HepG2 (cell line): ENCODE results near the gene GDF15. TPM values are rescaled to one million over a fixed set of nuclear protein-coding genes. Genes with fewer than 3 reads are reported as not detected.

ENCODE experiments used
- CENPT ChIP-seq: sonication (generic); formaldehyde crosslinking; IDR thresholded peaks from 2 replicates; pipeline ENCODE4 v1.8.0; 2022; ENCODE audit warnings: low read depth, mild to moderate bottlenecking, moderate library complexity, missing genetic modification reagents
- TBX3 ChIP-seq: fragments of 450-650 bp; IDR thresholded peaks from 2 replicates; pipeline ENCODE4 v1.6.1; 2017; ENCODE audit warnings: antibody characterized with exemption, mild to moderate bottlenecking, inconsistent platforms, borderline replicate concordance
- ZFY ChIP-seq: sonication (generic); formaldehyde crosslinking; IDR thresholded peaks from 2 replicates; pipeline ENCODE4 v1.4.0; 2020; ENCODE audit warnings: missing genetic modification reagents
- ZNF30 ChIP-seq: sonication (generic); formaldehyde crosslinking; IDR thresholded peaks from 2 replicates; pipeline ENCODE4 v1.5.0; 2020; ENCODE audit warnings: mild to moderate bottlenecking, missing genetic modification reagents
- ZNF343 ChIP-seq: sonication (generic); formaldehyde crosslinking; IDR thresholded peaks from 2 replicates; pipeline ENCODE4 v1.4.0; 2020; ENCODE audit warnings: mild to moderate bottlenecking, missing genetic modification reagents
- polyA plus RNA-seq, 8 experiments: library from polyadenylated mRNA; depleted of rRNA in 3 of 8; stranded (reverse) in 7 of 8; unstranded in 1 of 8; fragments of >200 nt; fragmentation: Illumina TruSeq in 4 of 8; extraction: Trizol in 4 of 8; gene quantifications; 2 replicates each; pipeline versions ENCODE4 v1.2.1 to v1.2.3, GENCODE V29; 2011 to 2016; ENCODE audit warnings: low read depth in 4 of 8, missing spikeins in 1 of 8, mixed read lengths in 1 of 8; ENCODE audit not compliant: insufficient read depth in 1 of 8
- total RNA-seq, 5 experiments: library from RNA; depleted of rRNA; stranded (reverse); fragments of >200 nt; fragmentation: Illumina TruSeq; extraction: Trizol; gene quantifications; 2 replicates each; pipeline ENCODE4 v1.2.3, GENCODE V29; 2016; ENCODE audit warnings: low read depth in 1 of 5
- TF ChIP-seq, protein P1 (sequence below): sonication (generic); formaldehyde crosslinking; IDR thresholded peaks from 2 replicates; pipeline ENCODE4 v1.4.0; 2020; ENCODE audit warnings: missing genetic modification reagents
- TF ChIP-seq, protein P2 (sequence below): sonication (generic); formaldehyde crosslinking; IDR thresholded peaks from 2 replicates; pipeline ENCODE4 v1.5.1; 2020; ENCODE audit warnings: mild to moderate bottlenecking, missing genetic modification reagents, borderline replicate concordance
- TF ChIP-seq, protein P3 (sequence below): sonication (generic); formaldehyde crosslinking; IDR thresholded peaks from 2 replicates; pipeline ENCODE4 v1.4.0; 2020; ENCODE audit warnings: mild to moderate bottlenecking, low read depth, missing genetic modification reagents
- TF ChIP-seq, protein P4 (sequence below): sonication (generic); formaldehyde crosslinking; IDR thresholded peaks from 2 replicates; pipeline ENCODE4 v1.8.1; 2023; ENCODE audit warnings: mild to moderate bottlenecking, missing genetic modification reagents, borderline replicate concordance
- TF ChIP-seq, protein P5 (sequence below): sonication (generic); formaldehyde crosslinking; IDR thresholded peaks from 2 replicates; pipeline ENCODE4 v1.8.1; 2023; ENCODE audit warnings: missing genetic modification reagents, inconsistent platforms, borderline replicate concordance
- TF ChIP-seq, protein P6 (sequence below): fragments of 450-650 bp; IDR thresholded peaks from 2 replicates; pipeline ENCODE4 v1.6.1; 2017
- TF ChIP-seq, protein P7 (sequence below): sonication (generic); formaldehyde crosslinking; IDR thresholded peaks from 2 replicates; pipeline ENCODE4 v1.8.1; 2022; ENCODE audit warnings: mild to moderate bottlenecking, missing genetic modification reagents

Gene GDF15
- total and polyA plus RNA-seq, 2 of the 13 experiments (the other 11 are each of a cell fraction or from before 2014, with no cell fraction given): 146 to 422 TPM

DNA sequence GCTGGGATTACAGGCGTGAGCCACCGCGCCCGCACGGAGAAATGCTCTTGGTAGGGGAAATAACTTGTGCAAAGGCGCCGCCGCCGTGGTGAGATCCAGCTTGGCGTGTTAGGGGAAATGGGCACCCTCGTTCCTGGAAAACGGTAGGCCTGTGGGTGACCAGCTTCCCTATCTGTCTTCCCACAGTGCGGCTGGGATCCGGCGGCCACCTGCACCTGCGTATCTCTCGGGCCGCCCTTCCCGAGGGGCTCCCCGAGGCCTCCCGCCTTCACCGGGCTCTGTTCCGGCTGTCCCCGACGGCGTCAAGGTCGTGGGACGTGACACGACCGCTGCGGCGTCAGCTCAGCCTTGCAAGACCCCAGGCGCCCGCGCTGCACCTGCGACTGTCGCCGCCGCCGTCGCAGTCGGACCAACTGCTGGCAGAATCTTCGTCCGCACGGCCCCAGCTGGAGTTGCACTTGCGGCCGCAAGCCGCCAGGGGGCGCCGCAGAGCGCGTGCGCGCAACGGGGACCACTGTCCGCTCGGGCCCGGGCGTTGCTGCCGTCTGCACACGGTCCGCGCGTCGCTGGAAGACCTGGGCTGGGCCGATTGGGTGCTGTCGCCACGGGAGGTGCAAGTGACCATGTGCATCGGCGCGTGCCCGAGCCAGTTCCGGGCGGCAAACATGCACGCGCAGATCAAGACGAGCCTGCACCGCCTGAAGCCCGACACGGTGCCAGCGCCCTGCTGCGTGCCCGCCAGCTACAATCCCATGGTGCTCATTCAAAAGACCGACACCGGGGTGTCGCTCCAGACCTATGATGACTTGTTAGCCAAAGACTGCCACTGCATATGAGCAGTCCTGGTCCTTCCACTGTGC, 2.4 kb downstream of the GDF15 start (continued):
- TF ChIP-seq, protein P1, sequence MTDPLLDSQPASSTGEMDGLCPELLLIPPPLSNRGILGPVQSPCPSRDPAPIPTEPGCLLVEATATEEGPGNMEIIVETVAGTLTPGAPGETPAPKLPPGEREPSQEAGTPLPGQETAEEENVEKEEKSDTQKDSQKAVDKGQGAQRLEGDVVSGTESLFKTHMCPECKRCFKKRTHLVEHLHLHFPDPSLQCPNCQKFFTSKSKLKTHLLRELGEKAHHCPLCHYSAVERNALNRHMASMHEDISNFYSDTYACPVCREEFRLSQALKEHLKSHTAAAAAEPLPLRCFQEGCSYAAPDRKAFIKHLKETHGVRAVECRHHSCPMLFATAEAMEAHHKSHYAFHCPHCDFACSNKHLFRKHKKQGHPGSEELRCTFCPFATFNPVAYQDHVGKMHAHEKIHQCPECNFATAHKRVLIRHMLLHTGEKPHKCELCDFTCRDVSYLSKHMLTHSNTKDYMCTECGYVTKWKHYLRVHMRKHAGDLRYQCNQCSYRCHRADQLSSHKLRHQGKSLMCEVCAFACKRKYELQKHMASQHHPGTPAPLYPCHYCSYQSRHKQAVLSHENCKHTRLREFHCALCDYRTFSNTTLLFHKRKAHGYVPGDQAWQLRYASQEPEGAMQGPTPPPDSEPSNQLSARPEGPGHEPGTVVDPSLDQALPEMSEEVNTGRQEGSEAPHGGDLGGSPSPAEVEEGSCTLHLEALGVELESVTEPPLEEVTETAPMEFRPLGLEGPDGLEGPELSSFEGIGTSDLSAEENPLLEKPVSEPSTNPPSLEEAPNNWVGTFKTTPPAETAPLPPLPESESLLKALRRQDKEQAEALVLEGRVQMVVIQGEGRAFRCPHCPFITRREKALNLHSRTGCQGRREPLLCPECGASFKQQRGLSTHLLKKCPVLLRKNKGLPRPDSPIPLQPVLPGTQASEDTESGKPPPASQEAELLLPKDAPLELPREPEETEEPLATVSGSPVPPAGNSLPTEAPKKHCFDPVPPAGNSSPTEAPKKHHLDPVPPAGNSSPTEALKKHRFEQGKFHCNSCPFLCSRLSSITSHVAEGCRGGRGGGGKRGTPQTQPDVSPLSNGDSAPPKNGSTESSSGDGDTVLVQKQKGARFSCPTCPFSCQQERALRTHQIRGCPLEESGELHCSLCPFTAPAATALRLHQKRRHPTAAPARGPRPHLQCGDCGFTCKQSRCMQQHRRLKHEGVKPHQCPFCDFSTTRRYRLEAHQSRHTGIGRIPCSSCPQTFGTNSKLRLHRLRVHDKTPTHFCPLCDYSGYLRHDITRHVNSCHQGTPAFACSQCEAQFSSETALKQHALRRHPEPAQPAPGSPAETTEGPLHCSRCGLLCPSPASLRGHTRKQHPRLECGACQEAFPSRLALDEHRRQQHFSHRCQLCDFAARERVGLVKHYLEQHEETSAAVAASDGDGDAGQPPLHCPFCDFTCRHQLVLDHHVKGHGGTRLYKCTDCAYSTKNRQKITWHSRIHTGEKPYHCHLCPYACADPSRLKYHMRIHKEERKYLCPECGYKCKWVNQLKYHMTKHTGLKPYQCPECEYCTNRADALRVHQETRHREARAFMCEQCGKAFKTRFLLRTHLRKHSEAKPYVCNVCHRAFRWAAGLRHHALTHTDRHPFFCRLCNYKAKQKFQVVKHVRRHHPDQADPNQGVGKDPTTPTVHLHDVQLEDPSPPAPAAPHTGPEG (CRISPR knock-in tag): peak; percentile 77
- peak; percentile 43 for TF ChIP-seq ZNF343 (CRISPR knock-in tag)
- TF ChIP-seq ZNF30: no peak; the same call in 1 of the 2 replicates
- TF ChIP-seq, protein P2, sequence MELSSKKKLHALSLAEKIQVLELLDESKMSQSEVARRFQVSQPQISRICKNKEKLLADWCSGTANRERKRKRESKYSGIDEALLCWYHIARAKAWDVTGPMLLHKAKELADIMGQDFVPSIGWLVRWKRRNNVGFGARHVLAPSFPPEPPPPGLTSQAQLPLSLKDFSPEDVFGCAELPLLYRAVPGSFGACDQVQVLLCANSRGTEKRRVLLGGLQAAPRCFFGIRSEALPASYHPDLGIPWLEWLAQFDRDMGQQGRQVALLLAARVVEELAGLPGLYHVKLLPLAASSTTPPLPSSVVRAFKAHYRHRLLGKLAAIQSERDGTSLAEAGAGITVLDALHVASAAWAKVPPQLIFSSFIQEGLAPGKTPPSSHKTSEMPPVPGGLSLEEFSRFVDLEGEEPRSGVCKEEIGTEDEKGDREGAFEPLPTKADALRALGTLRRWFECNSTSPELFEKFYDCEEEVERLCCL (CRISPR knock-in tag): no peak
- peak; percentile 73 for TF ChIP-seq ZFY
- TF ChIP-seq TBX3: no peak
- no peak for TF ChIP-seq CENPT (CRISPR knock-in tag)
- TF ChIP-seq, protein P3, sequence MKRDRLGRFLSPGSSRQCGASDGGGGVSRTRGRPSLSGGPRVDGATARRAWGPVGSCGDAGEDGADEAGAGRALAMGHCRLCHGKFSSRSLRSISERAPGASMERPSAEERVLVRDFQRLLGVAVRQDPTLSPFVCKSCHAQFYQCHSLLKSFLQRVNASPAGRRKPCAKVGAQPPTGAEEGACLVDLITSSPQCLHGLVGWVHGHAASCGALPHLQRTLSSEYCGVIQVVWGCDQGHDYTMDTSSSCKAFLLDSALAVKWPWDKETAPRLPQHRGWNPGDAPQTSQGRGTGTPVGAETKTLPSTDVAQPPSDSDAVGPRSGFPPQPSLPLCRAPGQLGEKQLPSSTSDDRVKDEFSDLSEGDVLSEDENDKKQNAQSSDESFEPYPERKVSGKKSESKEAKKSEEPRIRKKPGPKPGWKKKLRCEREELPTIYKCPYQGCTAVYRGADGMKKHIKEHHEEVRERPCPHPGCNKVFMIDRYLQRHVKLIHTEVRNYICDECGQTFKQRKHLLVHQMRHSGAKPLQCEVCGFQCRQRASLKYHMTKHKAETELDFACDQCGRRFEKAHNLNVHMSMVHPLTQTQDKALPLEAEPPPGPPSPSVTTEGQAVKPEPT (CRISPR knock-in tag): no peak; the same call in 1 of the 2 replicates
- TF ChIP-seq, protein P4, sequence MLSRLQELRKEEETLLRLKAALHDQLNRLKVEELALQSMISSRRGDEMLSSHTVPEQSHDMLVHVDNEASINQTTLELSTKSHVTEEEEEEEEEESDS (CRISPR knock-in tag): 0 out of 2 replicates have a peak, but pooled peaks have one; percentile 48
- TF ChIP-seq, protein P5, sequence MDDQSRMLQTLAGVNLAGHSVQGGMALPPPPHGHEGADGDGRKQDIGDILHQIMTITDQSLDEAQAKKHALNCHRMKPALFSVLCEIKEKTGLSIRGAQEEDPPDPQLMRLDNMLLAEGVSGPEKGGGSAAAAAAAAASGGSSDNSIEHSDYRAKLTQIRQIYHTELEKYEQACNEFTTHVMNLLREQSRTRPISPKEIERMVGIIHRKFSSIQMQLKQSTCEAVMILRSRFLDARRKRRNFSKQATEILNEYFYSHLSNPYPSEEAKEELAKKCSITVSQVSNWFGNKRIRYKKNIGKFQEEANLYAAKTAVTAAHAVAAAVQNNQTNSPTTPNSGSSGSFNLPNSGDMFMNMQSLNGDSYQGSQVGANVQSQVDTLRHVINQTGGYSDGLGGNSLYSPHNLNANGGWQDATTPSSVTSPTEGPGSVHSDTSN (CRISPR knock-in tag): peak; percentile 58; the same call in 1 of the 2 replicates
- TF ChIP-seq, protein P6, sequence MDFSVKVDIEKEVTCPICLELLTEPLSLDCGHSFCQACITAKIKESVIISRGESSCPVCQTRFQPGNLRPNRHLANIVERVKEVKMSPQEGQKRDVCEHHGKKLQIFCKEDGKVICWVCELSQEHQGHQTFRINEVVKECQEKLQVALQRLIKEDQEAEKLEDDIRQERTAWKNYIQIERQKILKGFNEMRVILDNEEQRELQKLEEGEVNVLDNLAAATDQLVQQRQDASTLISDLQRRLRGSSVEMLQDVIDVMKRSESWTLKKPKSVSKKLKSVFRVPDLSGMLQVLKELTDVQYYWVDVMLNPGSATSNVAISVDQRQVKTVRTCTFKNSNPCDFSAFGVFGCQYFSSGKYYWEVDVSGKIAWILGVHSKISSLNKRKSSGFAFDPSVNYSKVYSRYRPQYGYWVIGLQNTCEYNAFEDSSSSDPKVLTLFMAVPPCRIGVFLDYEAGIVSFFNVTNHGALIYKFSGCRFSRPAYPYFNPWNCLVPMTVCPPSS: no peak
- TF ChIP-seq, protein P7, sequence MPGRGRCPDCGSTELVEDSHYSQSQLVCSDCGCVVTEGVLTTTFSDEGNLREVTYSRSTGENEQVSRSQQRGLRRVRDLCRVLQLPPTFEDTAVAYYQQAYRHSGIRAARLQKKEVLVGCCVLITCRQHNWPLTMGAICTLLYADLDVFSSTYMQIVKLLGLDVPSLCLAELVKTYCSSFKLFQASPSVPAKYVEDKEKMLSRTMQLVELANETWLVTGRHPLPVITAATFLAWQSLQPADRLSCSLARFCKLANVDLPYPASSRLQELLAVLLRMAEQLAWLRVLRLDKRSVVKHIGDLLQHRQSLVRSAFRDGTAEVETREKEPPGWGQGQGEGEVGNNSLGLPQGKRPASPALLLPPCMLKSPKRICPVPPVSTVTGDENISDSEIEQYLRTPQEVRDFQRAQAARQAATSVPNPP (CRISPR knock-in tag): peak; percentile 89
